ENCODE results near the gene CTRL.

DNA sequence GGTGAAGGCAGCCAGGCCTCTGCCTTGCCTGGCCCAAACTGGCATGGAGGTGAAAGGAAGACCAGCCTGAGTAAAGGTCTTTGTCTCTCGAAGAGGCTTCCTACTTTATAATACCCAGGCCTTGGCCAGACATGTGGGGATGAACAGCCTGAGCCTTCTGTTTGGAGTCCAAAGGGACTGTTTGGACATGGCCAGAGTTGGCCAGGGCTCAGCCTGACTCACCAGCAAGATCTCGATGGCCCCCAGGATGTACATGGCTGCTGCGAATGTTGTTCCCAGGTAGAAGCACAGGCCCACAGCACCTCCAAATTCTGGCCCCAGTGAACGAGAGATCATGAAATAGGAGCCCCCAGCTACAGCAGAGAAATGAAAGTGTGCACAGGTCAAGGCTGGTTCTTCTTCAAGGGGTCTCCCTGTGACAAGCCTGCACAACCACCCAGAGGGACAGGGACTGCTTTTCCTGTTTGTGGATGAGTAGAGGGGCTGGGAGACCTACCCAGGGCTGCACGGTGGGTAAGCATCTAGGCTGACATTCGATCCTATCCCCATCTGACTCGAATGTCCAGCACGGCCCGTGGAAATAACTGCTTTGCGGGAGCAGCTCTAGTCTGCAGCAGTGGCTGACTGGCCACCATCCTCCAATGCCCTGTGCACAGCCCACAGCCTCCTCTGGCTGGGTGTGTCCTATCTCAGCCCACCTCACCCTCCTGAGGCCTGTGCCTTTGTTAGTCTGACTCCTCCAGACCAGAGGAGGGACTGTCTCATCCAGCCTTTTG is 22.9 kb upstream of the CTRL start:
- TF ChIP-seq GATA2 (IDR thresholded peaks at IDR 0.05; ENCODE audit: insufficient read depth, insufficient read length, low read depth, low read length), result no peak
- no peak for TF ChIP-seq CTCF (IDR thresholded peaks at IDR 0.05; ENCODE audit: extremely low read depth in 1 of 2, insufficient read depth in 1 of 2, low read depth in 1 of 2, low read length in 2 of 2)
- no peak for TF ChIP-seq EZH2 (IDR thresholded peaks at IDR 0.05; ENCODE audit: borderline replicate concordance, low read depth, low read length, severe bottlenecking)
- no peak for TF ChIP-seq POLR2AphosphoS5 (IDR thresholded peaks at IDR 0.05; ENCODE audit: insufficient read depth, low read depth, low read length)
- no peak for TF ChIP-seq POLR2A (IDR thresholded peaks at IDR 0.05; ENCODE audit: low read depth, low read length)
- TF ChIP-seq FOS (IDR thresholded peaks at IDR 0.05; ENCODE audit: borderline replicate concordance, insufficient read depth, low read length), result no peak

Measured in endothelial cell of umbilical vein (primary cell).